ENCODE measurements around the gene MRPS11.
A peak's percentile ranks its signal among the peaks of the same experiment; 100 is the strongest.
"Not testable (repeated sequence)": the region's sequence is repeated elsewhere in the genome, so short reads cannot be mapped to it uniquely, and the experiment has no call there.

The MRPS11 gene

GRCh38 chr15:88467073-88467934 lies at the start of gene MRPS11, which contains the start of gene MRPL46:
Gene MRPS11 (plus strand): TSS chr15:88467708. CDS start chr15:88467718, 10 bp downstream.
Gene MRPL46 (minus strand): TSS chr15:88467388. CDS start chr15:88467377, 11 bp downstream.
- peak; percentile 78 for DNase-seq (ENCODE audit: low spot score)

- DNase-seq (ENCODE audit: low spot score) = no peak
Observed at GRCh38 chr15:88419830-88420229, 47.7 kb upstream of the MRPS11 start.

GRCh38 chr15:88423331-88423730 lies 44.2 kb upstream of the MRPS11 start:
- no peak for DNase-seq (ENCODE audit: low spot score)

GRCh38 chr15:88426304-88426703 lies 41.2 kb upstream of the MRPS11 start:
- no peak for DNase-seq (ENCODE audit: low spot score)

GRCh38 chr15:88428053-88428452 lies 39.5 kb upstream of the MRPS11 start:
- DNase-seq (ENCODE audit: low spot score) = no peak

GRCh38 chr15:88428805-88429605 lies 38.5 kb upstream of the MRPS11 start:
- no peak for DNase-seq (ENCODE audit: low spot score)

- no peak for DNase-seq (ENCODE audit: low spot score)
Observed at GRCh38 chr15:88430051-88430450, 37.5 kb upstream of the MRPS11 start.

- DNase-seq (ENCODE audit: low spot score) = no peak
Observed at GRCh38 chr15:88431441-88431840, 36.1 kb upstream of the MRPS11 start.

- DNase-seq (ENCODE audit: low spot score) = no peak
Observed at GRCh38 chr15:88433046-88433685, 34.3 kb upstream of the MRPS11 start.

GRCh38 chr15:88434106-88434505 lies 33.4 kb upstream of the MRPS11 start:
- DNase-seq (ENCODE audit: low spot score) = not testable (repeated sequence)

- DNase-seq (ENCODE audit: low spot score) = no peak
Observed at GRCh38 chr15:88438181-88438580, 29.3 kb upstream of the MRPS11 start.

GRCh38 chr15:88440021-88440420 lies 27.5 kb upstream of the MRPS11 start:
- no peak for DNase-seq (ENCODE audit: low spot score)

- DNase-seq (ENCODE audit: low spot score) = no peak
Observed at GRCh38 chr15:88441076-88441730, 26.3 kb upstream of the MRPS11 start.

GRCh38 chr15:88447206-88447605 lies 20.3 kb upstream of the MRPS11 start:
- no peak for DNase-seq (ENCODE audit: low spot score)

GRCh38 chr15:88447741-88448140 lies 19.8 kb upstream of the MRPS11 start:
- DNase-seq (ENCODE audit: low spot score) = no peak

- no peak for DNase-seq (ENCODE audit: low spot score)
Observed at GRCh38 chr15:88448991-88449461, 18.5 kb upstream of the MRPS11 start.

GRCh38 chr15:88449581-88449980 lies 17.9 kb upstream of the MRPS11 start:
- no peak for DNase-seq (ENCODE audit: low spot score)

- peak; percentile 65 for DNase-seq (ENCODE audit: low spot score)
Observed at GRCh38 chr15:88450125-88450798, 17.2 kb upstream of the MRPS11 start.

GRCh38 chr15:88453651-88454050 lies 13.9 kb upstream of the MRPS11 start:
- DNase-seq (ENCODE audit: low spot score) = no peak

GRCh38 chr15:88454236-88454635 lies 13.3 kb upstream of the MRPS11 start:
- DNase-seq (ENCODE audit: low spot score) = no peak

Data from HuH-7.5 (cell line).